Activated naive CD4-positive, alpha-beta T cell treated with anti-CD3 and anti-CD28 coated beads for 36 hours (primary cell): ENCODE measurements around the gene TMEM150C. TPM values are rescaled to one million over a fixed set of nuclear protein-coding genes. Genes with fewer than 3 reads are reported as not detected.
A peak's percentile ranks its signal among the peaks of the same experiment; 100 is the strongest.

Experiments
- CTCF ChIA-PET: fragments of 350-600 bp; sonication (Branson Sonifier 250); formaldehyde crosslinking; loops from one replicate; lab custom pipeline; 2021; ENCODE audit warnings: antibody characterized with exemption; lab: Charles Lee
- DNase-seq: peaks from one replicate; pipeline ENCODE4 v3.0.0-alpha.2; 2020
- H3K27ac Mint-ChIP-seq: one replicate; pipeline ENCODE4 v1.8.0; 2021; ENCODE audit warnings: mild to moderate bottlenecking, mixed read lengths
- H3K27me3 Mint-ChIP-seq: one replicate; pipeline ENCODE4 v1.8.0; 2021; ENCODE audit warnings: low read depth, mixed read lengths
- H3K36me3 Mint-ChIP-seq: one replicate; pipeline ENCODE4 v1.8.0; 2021; ENCODE audit warnings: low read depth, mixed read lengths
- H3K4me1 Mint-ChIP-seq: one replicate; pipeline ENCODE4 v1.8.0; 2021; ENCODE audit warnings: low read depth, mixed read lengths
- H3K4me3 Mint-ChIP-seq: one replicate; pipeline ENCODE4 v1.8.0; 2021; ENCODE audit warnings: mild to moderate bottlenecking, moderate library complexity, mixed read lengths
- H3K9me3 Mint-ChIP-seq: one replicate; pipeline ENCODE4 v1.8.0; 2021; ENCODE audit warnings: mixed read lengths
- intact Hi-C: fragments of 100-400 bp; cut with micrococcal nuclease; formaldehyde crosslinking; loops from one replicate; pipeline ENCODE4 v1.15.1; 2023
- total RNA-seq, 2 experiments: library from RNA; stranded (reverse); gene quantifications; one replicate each; pipeline ENCODE4 v1.2.3, GENCODE V29; 2021

TMEM150C gene
- total RNA-seq = not detected

- intact Hi-C loops = no loop called here
- H3K27ac Mint-ChIP-seq = no peak within 1 kb of the TSS
- peaks cover 11% of the 10 kb centered on the region for H3K4me1 Mint-ChIP-seq
- H3K4me3 Mint-ChIP-seq = peak within 1 kb of the TSS; percentile 66
- H3K27me3 Mint-ChIP-seq = peaks cover 52% of the 10 kb centered on the region
- peak; percentile 7 for DNase-seq
- no peaks in the 10 kb centered on the region for H3K36me3 Mint-ChIP-seq
- H3K9me3 Mint-ChIP-seq = no peaks in the 10 kb centered on the region
- CTCF ChIA-PET = no interaction called here
Measured at GRCh38 chr4:82561786-82562563, at the start of gene TMEM150C. TMEM150C (minus strand) TSS chr4:82561988; CDS start chr4:82504657, 57,331 bp downstream.

- DNase-seq = no peak
- CTCF ChIA-PET = no interaction called here
- Mint-ChIP-seq H3K27me3 (no peaks in the 10 kb centered on the region), H3K4me3 (no peak overlapping the region), H3K27ac (no peak overlapping the region), H3K9me3 (no peaks in the 10 kb centered on the region), H3K4me1 (no peaks in the 10 kb centered on the region), H3K36me3 (no peaks in the 10 kb centered on the region)
- intact Hi-C loops = no loop called here
Measured at GRCh38 chr4:82611527-82611926, 49.7 kb upstream of the TMEM150C start.

- Mint-ChIP-seq H3K27me3 (no peaks in the 10 kb centered on the region), H3K4me3 (no peak overlapping the region), H3K9me3 (no peaks in the 10 kb centered on the region), H3K36me3 (no peaks in the 10 kb centered on the region), H3K27ac (no peak overlapping the region), H3K4me1 (no peaks in the 10 kb centered on the region)
- CTCF ChIA-PET = no interaction called here
- no peak for DNase-seq
- intact Hi-C loops = no loop called here
Measured at GRCh38 chr4:82610041-82610440, 48.3 kb upstream of the TMEM150C start.

- Mint-ChIP-seq H3K4me1 (no peaks in the 10 kb centered on the region), H3K36me3 (no peaks in the 10 kb centered on the region), H3K27ac (no peak overlapping the region), H3K27me3 (no peaks in the 10 kb centered on the region), H3K4me3 (no peak overlapping the region), H3K9me3 (no peaks in the 10 kb centered on the region)
- intact Hi-C loops = no loop called here
- CTCF ChIA-PET = no interaction called here
- DNase-seq = no peak
Measured at GRCh38 chr4:82606622-82607021, 44.8 kb upstream of the TMEM150C start.

- peaks cover 2% of the 10 kb centered on the region for H3K27me3 Mint-ChIP-seq
- H3K27ac Mint-ChIP-seq = no peak overlapping the region
- CTCF ChIA-PET = no interaction called here
- intact Hi-C loops = no loop called here
- no peak overlapping the region for H3K4me3 Mint-ChIP-seq
- H3K36me3 Mint-ChIP-seq = no peaks in the 10 kb centered on the region
- no peaks in the 10 kb centered on the region for H3K9me3 Mint-ChIP-seq
- DNase-seq = no peak
- no peaks in the 10 kb centered on the region for H3K4me1 Mint-ChIP-seq
Measured at GRCh38 chr4:82604522-82604921, 42.7 kb upstream of the TMEM150C start.

GRCh38 chr4:82601242-82602015, 39.6 kb upstream of the TMEM150C start:
- CTCF ChIA-PET = interaction anchor here (0.6 kb wide), 1 partner anchor 29 kb away, joined by 3 read pairs; no protein-coding TSS in a partner anchor
- Mint-ChIP-seq H3K36me3 (no peaks in the 10 kb centered on the region), H3K4me1 (no peaks in the 10 kb centered on the region), H3K4me3 (no peak overlapping the region), H3K9me3 (no peaks in the 10 kb centered on the region), H3K27ac (no peak overlapping the region), H3K27me3 (peaks cover 5% of the 10 kb centered on the region)
- intact Hi-C loops = no loop called here
- DNase-seq = no peak

- CTCF ChIA-PET = no interaction called here
- Mint-ChIP-seq H3K9me3 (no peaks in the 10 kb centered on the region), H3K4me3 (no peak overlapping the region), H3K4me1 (no peaks in the 10 kb centered on the region), H3K27ac (no peak overlapping the region), H3K36me3 (no peaks in the 10 kb centered on the region), H3K27me3 (peaks cover 5% of the 10 kb centered on the region)
- no peak for DNase-seq
- intact Hi-C loops = loop anchor here (1.0 kb wide), 1 partner anchor 137 kb away; no protein-coding TSS in a partner anchor
Measured at GRCh38 chr4:82599336-82599735, 37.5 kb upstream of the TMEM150C start.

GRCh38 chr4:82594456-82594855, 32.7 kb upstream of the TMEM150C start:
- Mint-ChIP-seq H3K36me3 (no peaks in the 10 kb centered on the region), H3K4me3 (no peak overlapping the region), H3K27me3 (peaks cover 13% of the 10 kb centered on the region), H3K4me1 (no peaks in the 10 kb centered on the region), H3K9me3 (no peaks in the 10 kb centered on the region), H3K27ac (no peak overlapping the region)
- intact Hi-C loops = no loop called here
- no peak for DNase-seq
- CTCF ChIA-PET = interaction anchor here (0.6 kb wide), 1 partner anchor 477 kb away, joined by 4 read pairs; no protein-coding TSS in a partner anchor

- Mint-ChIP-seq H3K4me1 (no peaks in the 10 kb centered on the region), H3K4me3 (no peak overlapping the region), H3K27ac (no peak overlapping the region), H3K9me3 (no peaks in the 10 kb centered on the region), H3K36me3 (no peaks in the 10 kb centered on the region), H3K27me3 (peaks cover 12% of the 10 kb centered on the region)
- intact Hi-C loops = no loop called here
- DNase-seq = no peak
- CTCF ChIA-PET = no interaction called here
Measured at GRCh38 chr4:82593411-82593810, 31.6 kb upstream of the TMEM150C start.

GRCh38 chr4:82592639-82593038, 30.9 kb upstream of the TMEM150C start:
- no peak overlapping the region for H3K4me3 Mint-ChIP-seq
- intact Hi-C loops = no loop called here
- CTCF ChIA-PET = no interaction called here
- no peaks in the 10 kb centered on the region for H3K36me3 Mint-ChIP-seq
- no peaks in the 10 kb centered on the region for H3K4me1 Mint-ChIP-seq
- H3K27me3 Mint-ChIP-seq = peaks cover 10% of the 10 kb centered on the region
- no peaks in the 10 kb centered on the region for H3K9me3 Mint-ChIP-seq
- H3K27ac Mint-ChIP-seq = no peak overlapping the region
- DNase-seq = no peak

GRCh38 chr4:82591592-82591991, 29.8 kb upstream of the TMEM150C start:
- intact Hi-C loops = no loop called here
- H3K4me1 Mint-ChIP-seq = no peaks in the 10 kb centered on the region
- no peak for DNase-seq
- CTCF ChIA-PET = no interaction called here
- H3K36me3 Mint-ChIP-seq = no peaks in the 10 kb centered on the region
- H3K4me3 Mint-ChIP-seq = no peak overlapping the region
- H3K27ac Mint-ChIP-seq = no peak overlapping the region
- no peaks in the 10 kb centered on the region for H3K9me3 Mint-ChIP-seq
- H3K27me3 Mint-ChIP-seq = peaks cover 10% of the 10 kb centered on the region

- H3K4me1 Mint-ChIP-seq = no peaks in the 10 kb centered on the region
- no peak for DNase-seq
- intact Hi-C loops = no loop called here
- H3K36me3 Mint-ChIP-seq = no peaks in the 10 kb centered on the region
- H3K4me3 Mint-ChIP-seq = no peak overlapping the region
- peaks cover 10% of the 10 kb centered on the region for H3K27me3 Mint-ChIP-seq
- no peaks in the 10 kb centered on the region for H3K9me3 Mint-ChIP-seq
- no peak overlapping the region for H3K27ac Mint-ChIP-seq
- CTCF ChIA-PET = interaction anchor here (1.3 kb wide), 1 partner anchor 8 kb away, joined by 3 read pairs; no protein-coding TSS in a partner anchor
Measured at GRCh38 chr4:82589756-82590155, 28.0 kb upstream of the TMEM150C start.
